Gastrocnemius medialis (tissue), 4 donors: ENCODE results near the gene ZNF420. TPM values are rescaled to one million over a fixed set of nuclear protein-coding genes. Genes with fewer than 3 reads are reported as not detected.
A peak's percentile ranks its signal among the peaks of the same experiment; 100 is the strongest.

Experiments
- ATAC-seq, 2 donors: fragments of 150-250 bp; one replicate each; pipeline ENCODE4 v1.9.1; 2016
- DNase-seq, 2 donors: peaks; one replicate each; pipeline ENCODE4 v3.0.0-alpha.2; 2019
- H3K27ac ChIP-seq, 4 donors: fragments of 200-600 bp; sonication (generic); 1 replicate in 1 of 4; 2 replicates in 3 of 4; pipeline ENCODE4 v1.5.1; 2016 to 2018; ENCODE audit warnings: mild to moderate bottlenecking in 2 of 4, moderate library complexity in 1 of 4
- H3K27me3 ChIP-seq, 3 donors: fragments of 200-600 bp; sonication (generic) in 2 of 3; 1 replicate in 1 of 3; 2 replicates in 2 of 3; pipeline versions ENCODE4 v1.5.1 to v1.6.0; 2016 to 2019; ENCODE audit warnings: mild to moderate bottlenecking in 1 of 3, moderate library complexity in 1 of 3
- H3K36me3 ChIP-seq, 2 donors: fragments of 200-600 bp; sonication (generic) in 1 of 2; one replicate each; pipeline ENCODE4 v1.5.1; 2017 to 2018
- H3K4me1 ChIP-seq, 2 donors: fragments of 200-600 bp; sonication (generic) in 1 of 2; one replicate each; pipeline ENCODE4 v1.5.1; 2016 to 2017; ENCODE audit warnings: mild to moderate bottlenecking in 2 of 2
- H3K4me3 ChIP-seq, 4 donors: fragments of 200-600 bp; sonication (generic) in 3 of 4; 1 replicate in 1 of 4; 2 replicates in 3 of 4; pipeline ENCODE4 v1.5.1; 2016 to 2019; ENCODE audit warnings: mild to moderate bottlenecking in 2 of 4
- H3K9me3 ChIP-seq, 3 donors: fragments of 200-600 bp; sonication (generic) in 2 of 3; 1 replicate in 1 of 3; 2 replicates in 2 of 3; pipeline ENCODE4 v1.5.1; 2016 to 2019
- CTCF ChIP-seq, 5 experiments: fragments of 450-650 bp in 3 of 5; fragments of 200-600 bp in 2 of 5; sonication (generic) in 2 of 5; IDR thresholded peaks in 4 of 5; conservative IDR thresholded peaks in 1 of 5; 1 replicate in 4 of 5; 2 replicates in 1 of 5; pipeline ENCODE4 v1.5.1; 2016 to 2019; ENCODE audit warnings: antibody characterized with exemption in 5 of 5, mild to moderate bottlenecking in 3 of 5, moderate library complexity in 3 of 5
- POLR2A ChIP-seq, 2 donors: fragments of 450-650 bp; IDR thresholded peaks; one replicate each; pipeline ENCODE4 v1.6.1; 2017; ENCODE audit warnings: antibody characterized with exemption in 2 of 2, mild to moderate bottlenecking in 2 of 2, moderate library complexity in 2 of 2
- in situ Hi-C, 4 donors: fragments of 200-750 bp; cut with MboI; loops; one replicate each; pipeline versions ENCODE4 v1.15.0 to v1.8.0; 2017; ENCODE audit warnings: low sequenced_read_pairs in 4 of 4
- intact Hi-C: fragments of 100-400 bp; cut with DNase I; formaldehyde crosslinking; loops from one replicate; pipeline ENCODE4 v1.15.1; 2023; ENCODE audit warnings: low total_unique reads
- total RNA-seq, 4 donors: library from RNA; depleted of rRNA; stranded (reverse); fragments of >200 nt; gene quantifications; one replicate each; pipeline versions ENCODE4 v1.1.0 to v1.2.3, GENCODE V29; 2016

Gene ZNF420
- total RNA-seq, 4 donors from 2014 or later = 3.0 to 15.4 (median 3.7) TPM

- Histone ChIP-seq H3K27me3 (no peaks in the 10 kb centered on the region), H3K9me3 (peaks cover 0 to 28% (median 0%) of the 10 kb centered on the region in 3 donors), H3K36me3 (peaks cover 25 to 94% of the 10 kb centered on the region in 2 donors), H3K4me3 (no peak overlapping the region), H3K4me1 (no peaks in the 10 kb centered on the region), H3K27ac (no peak overlapping the region)
- TF ChIP-seq CTCF (IDR thresholded peaks at IDR 0.05 in 4 of 5, conservative IDR thresholded peaks at IDR 0.05 in 1 of 5) (no peak), POLR2A (IDR thresholded peaks at IDR 0.05) (no peak)
- ATAC-seq (no peak), DNase-seq (no peak)
- intact Hi-C loops = no loop called here
- in situ Hi-C loops = loop anchor here in 1 of 4 donors (25.0 kb wide), 1 partner anchor 197 kb away; the partner anchor contains the start of gene ZNF527
Measured at GRCh38 chr19:37165635-37166034, 87.4 kb downstream of the ZNF420 start.

GRCh38 chr19:37172368-37173366 is 94.4 kb downstream of the ZNF420 start, which contains the start of gene ZNF585A:
Gene ZNF585A (minus strand): TSS chr19:37172695. CDS start chr19:37169910, 2,785 bp downstream.
- in situ Hi-C loops (loop anchor here in 2 of 4 donors (5.0 to 25.0 kb wide), 2 partner anchors 35 to 190 kb away; partner anchors contain the start of gene ZNF527 (in 1 of the 2)), intact Hi-C loops (loop anchor here (1.0 to 2.0 kb wide), 10 partner anchors 38 to 683 kb away; partner anchors contain the start of genes ZNF383, ZNF420, ZNF527 and ZNF529)
- Histone ChIP-seq H3K4me1 (peaks cover 7 to 12% of the 10 kb centered on the region in 2 donors), H3K36me3 (peaks cover 13 to 38% of the 10 kb centered on the region in 2 donors), H3K27me3 (no peaks in the 10 kb centered on the region), H3K27ac (peak within 1 kb of the TSS; percentile 80 to 90 (median 84)), H3K4me3 (peak within 1 kb of the TSS; percentile 74 to 85 (median 80)), H3K9me3 (peaks cover 0 to 6% (median 0%) of the 10 kb centered on the region in 3 donors)
- DNase-seq (peak; percentile 90 to 93), ATAC-seq (peak; percentile 100)
- peak in 1 of 2 donors; percentile 14 for TF ChIP-seq POLR2A (IDR thresholded peaks at IDR 0.05)
- peak in 2 of 5 experiments; percentile 21 to 32 for TF ChIP-seq CTCF (IDR thresholded peaks at IDR 0.05 in 4 of 5, conservative IDR thresholded peaks at IDR 0.05 in 1 of 5)

Other genes with a start within 250 kb of the ZNF420 start
- 1 to 10 TPM; 2.4 to 8.1 (median 5.2) TPM for gene ZNF790, start 240.0 kb upstream of the ZNF420 start, total RNA-seq
- gene ZNF345, start 227.6 kb upstream of the ZNF420 start, total RNA-seq = 1 to 10 TPM in 1 of 4 donors, under 1 TPM in 3; 0.36 to 3.9 (median 0.51) TPM
- 1 to 10 TPM in 2 of 4 donors, under 1 TPM in 2; 0.97 to 1.5 (median 1.2) TPM for gene ZNF829, start 162.1 kb upstream of the ZNF420 start, total RNA-seq
- gene ZNF568, start 162.1 kb upstream of the ZNF420 start, total RNA-seq = 10 to 100 TPM in 1 of 4 donors, 1 to 10 TPM in 3; 3.0 to 10.2 (median 5.4) TPM
- gene ZNF585A, start 94.3 kb downstream of the ZNF420 start, total RNA-seq = 10 to 100 TPM in 1 of 4 donors, 1 to 10 TPM in 3; 2.0 to 10.5 (median 6.0) TPM
- 1 to 10 TPM; 2.6 to 6.7 (median 3.8) TPM for gene ZNF585B, start 132.1 kb downstream of the ZNF420 start, total RNA-seq
- 1 to 10 TPM; 2.3 to 8.4 (median 4.0) TPM for gene ZNF383, start 139.8 kb downstream of the ZNF420 start, total RNA-seq